Peyer's patch (tissue), 4 donors: ENCODE measurements around the gene PLXNA1. TPM values are rescaled to one million over a fixed set of nuclear protein-coding genes. Genes with fewer than 3 reads are reported as not detected.

Source experiments
- DNase-seq, 3 donors: peaks; one replicate each; pipeline ENCODE4 v3.0.0-alpha.2; 2017 to 2019
- H3K27ac ChIP-seq, 4 donors: fragments of 200-600 bp; sonication (generic); one replicate each; pipeline ENCODE4 v1.5.1; 2016 to 2019
- H3K27me3 ChIP-seq, 2 donors: fragments of 200-600 bp; sonication (generic); one replicate each; pipeline ENCODE4 v1.5.1; 2019
- H3K36me3 ChIP-seq, 3 donors: fragments of 200-600 bp; sonication (generic); one replicate each; pipeline ENCODE4 v1.5.1; 2016 to 2019
- H3K4me1 ChIP-seq, 4 donors: fragments of 200-600 bp; sonication (generic); one replicate each; pipeline ENCODE4 v1.5.1; 2016 to 2019
- H3K4me3 ChIP-seq, 4 donors: fragments of 200-600 bp; sonication (generic); 1 replicate in 3 of 4; 2 replicates in 1 of 4; pipeline ENCODE4 v1.5.1; 2016 to 2019; ENCODE audit warnings: mild to moderate bottlenecking in 1 of 4
- H3K9me3 ChIP-seq, 4 donors: fragments of 200-600 bp; sonication (generic); one replicate each; pipeline ENCODE4 v1.5.1; 2016 to 2019; ENCODE audit warnings: mild to moderate bottlenecking in 1 of 4
- POLR2A ChIP-seq, 2 donors: fragments of 450-650 bp; IDR thresholded peaks; one replicate each; pipeline ENCODE4 v1.5.1; 2017; ENCODE audit warnings: antibody characterized with exemption in 2 of 2, mild to moderate bottlenecking in 2 of 2, moderate library complexity in 2 of 2
- total RNA-seq, 4 donors: library from RNA; depleted of rRNA; stranded (reverse); fragments of >200 nt; gene quantifications; one replicate each; pipeline ENCODE4 v1.1.0, GENCODE V29; 2016
- TF ChIP-seq, protein P1 (sequence below), 6 experiments: fragments of 450-650 bp in 4 of 6; fragments of 200-600 bp in 2 of 6; sonication (generic) in 1 of 6; IDR thresholded peaks; one replicate each; pipeline ENCODE4 v1.5.1; 2017 to 2019; ENCODE audit warnings: antibody characterized with exemption in 6 of 6, mild to moderate bottlenecking in 3 of 6, moderate library complexity in 1 of 6

PLXNA1 gene
- 10 to 100 TPM; 30.1 to 54.5 (median 44.6) TPM for total RNA-seq

DNA sequence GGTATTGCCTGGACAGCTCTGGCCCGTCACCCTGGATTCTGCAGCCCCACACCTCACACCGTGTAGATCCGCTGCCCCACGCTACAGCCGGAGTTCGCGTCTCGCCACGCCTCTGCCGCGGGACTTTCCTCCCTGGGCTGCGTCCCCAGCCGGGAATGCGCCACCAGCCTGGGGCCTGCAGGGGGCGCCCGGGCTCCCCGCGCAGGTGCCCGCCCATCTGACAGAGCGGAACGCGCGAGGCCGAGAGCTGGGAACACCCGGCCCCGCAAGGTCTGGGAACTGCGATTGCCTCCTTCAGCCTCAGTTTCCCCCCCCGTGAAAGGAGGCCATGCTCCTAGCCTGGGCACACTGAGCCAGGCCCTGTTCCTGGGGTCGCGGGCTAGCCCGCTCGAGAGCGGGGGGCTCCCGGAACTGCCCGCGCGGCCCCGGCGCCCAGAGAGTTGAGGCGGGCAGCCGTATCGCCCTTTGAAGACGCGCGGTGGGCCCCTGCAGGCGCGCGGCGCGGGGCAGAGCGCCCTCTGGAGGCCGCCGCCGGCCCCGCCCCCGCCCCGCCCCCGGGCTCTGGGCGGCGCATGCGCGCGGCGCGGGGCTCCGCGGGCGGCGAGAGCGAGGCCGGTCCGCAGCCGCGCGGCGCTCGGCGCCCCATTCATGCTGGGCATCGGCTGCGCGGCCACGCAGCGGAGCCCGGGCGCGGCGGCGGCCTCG lies at the start of gene PLXNA1:
Gene PLXNA1 (plus strand): TSS at position 645 of the 705 bp plus-strand sequence. CDS start 5,479 bp downstream, outside the sequence.
- peak; percentile 82 to 94 (median 89) for DNase-seq
- Histone ChIP-seq H3K27ac (peak within 1 kb of the TSS; percentile 87 to 91 (median 88)), H3K4me1 (peaks cover 0 to 35% (median 8%) of the 10 kb centered on the region in 4 donors), H3K27me3 (no peaks in the 10 kb centered on the region), H3K9me3 (no peaks in the 10 kb centered on the region), H3K4me3 (peak within 1 kb of the TSS; percentile 60 to 85 (median 68)), H3K36me3 (no peaks in the 10 kb centered on the region)
- TF ChIP-seq, protein P1, sequence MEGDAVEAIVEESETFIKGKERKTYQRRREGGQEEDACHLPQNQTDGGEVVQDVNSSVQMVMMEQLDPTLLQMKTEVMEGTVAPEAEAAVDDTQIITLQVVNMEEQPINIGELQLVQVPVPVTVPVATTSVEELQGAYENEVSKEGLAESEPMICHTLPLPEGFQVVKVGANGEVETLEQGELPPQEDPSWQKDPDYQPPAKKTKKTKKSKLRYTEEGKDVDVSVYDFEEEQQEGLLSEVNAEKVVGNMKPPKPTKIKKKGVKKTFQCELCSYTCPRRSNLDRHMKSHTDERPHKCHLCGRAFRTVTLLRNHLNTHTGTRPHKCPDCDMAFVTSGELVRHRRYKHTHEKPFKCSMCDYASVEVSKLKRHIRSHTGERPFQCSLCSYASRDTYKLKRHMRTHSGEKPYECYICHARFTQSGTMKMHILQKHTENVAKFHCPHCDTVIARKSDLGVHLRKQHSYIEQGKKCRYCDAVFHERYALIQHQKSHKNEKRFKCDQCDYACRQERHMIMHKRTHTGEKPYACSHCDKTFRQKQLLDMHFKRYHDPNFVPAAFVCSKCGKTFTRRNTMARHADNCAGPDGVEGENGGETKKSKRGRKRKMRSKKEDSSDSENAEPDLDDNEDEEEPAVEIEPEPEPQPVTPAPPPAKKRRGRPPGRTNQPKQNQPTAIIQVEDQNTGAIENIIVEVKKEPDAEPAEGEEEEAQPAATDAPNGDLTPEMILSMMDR (IDR thresholded peaks at IDR 0.05): peak; percentile 82 to 99 (median 96)
- peak in 1 of 2 donors; percentile 14 for TF ChIP-seq POLR2A (IDR thresholded peaks at IDR 0.05)

GRCh38 chr3:126934031-126934531 lies 48.8 kb upstream of the PLXNA1 start:
- Histone ChIP-seq H3K27ac (no peak overlapping the region), H3K36me3 (no peaks in the 10 kb centered on the region), H3K27me3 (no peaks in the 10 kb centered on the region), H3K9me3 (no peaks in the 10 kb centered on the region), H3K4me3 (no peak overlapping the region), H3K4me1 (peaks cover 0 to 6% (median 0%) of the 10 kb centered on the region in 4 donors)
- no peak for DNase-seq
- TF ChIP-seq, protein P1 (IDR thresholded peaks at IDR 0.05): no peak
- no peak for TF ChIP-seq POLR2A (IDR thresholded peaks at IDR 0.05)

DNA sequence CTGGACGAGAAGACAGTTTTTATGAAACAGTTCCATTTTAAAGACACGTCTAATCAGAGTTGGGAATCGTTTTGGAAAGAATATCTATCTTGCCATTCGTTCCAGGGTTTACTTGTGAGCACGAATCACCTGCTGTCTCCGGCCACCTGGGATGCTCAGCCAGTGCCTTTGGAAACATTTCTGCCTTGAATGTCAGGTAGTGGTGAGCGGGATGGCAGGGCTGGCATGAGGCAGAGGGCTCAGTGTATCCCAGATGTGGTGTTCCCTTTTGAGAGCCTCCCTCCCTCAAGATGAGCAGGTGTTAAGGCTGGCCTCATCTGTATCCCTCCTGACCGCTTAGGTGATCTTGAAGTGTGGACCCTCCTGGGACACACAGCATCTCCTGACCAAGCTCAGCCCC lies 47.9 kb upstream of the PLXNA1 start:
- Histone ChIP-seq H3K27ac (no peak overlapping the region), H3K9me3 (no peaks in the 10 kb centered on the region), H3K4me3 (no peak overlapping the region), H3K4me1 (peaks cover 0 to 9% (median 0%) of the 10 kb centered on the region in 4 donors), H3K36me3 (no peaks in the 10 kb centered on the region), H3K27me3 (no peaks in the 10 kb centered on the region)
- no peak for DNase-seq
- TF ChIP-seq, protein P1 (IDR thresholded peaks at IDR 0.05): no peak
- no peak for TF ChIP-seq POLR2A (IDR thresholded peaks at IDR 0.05)

DNA sequence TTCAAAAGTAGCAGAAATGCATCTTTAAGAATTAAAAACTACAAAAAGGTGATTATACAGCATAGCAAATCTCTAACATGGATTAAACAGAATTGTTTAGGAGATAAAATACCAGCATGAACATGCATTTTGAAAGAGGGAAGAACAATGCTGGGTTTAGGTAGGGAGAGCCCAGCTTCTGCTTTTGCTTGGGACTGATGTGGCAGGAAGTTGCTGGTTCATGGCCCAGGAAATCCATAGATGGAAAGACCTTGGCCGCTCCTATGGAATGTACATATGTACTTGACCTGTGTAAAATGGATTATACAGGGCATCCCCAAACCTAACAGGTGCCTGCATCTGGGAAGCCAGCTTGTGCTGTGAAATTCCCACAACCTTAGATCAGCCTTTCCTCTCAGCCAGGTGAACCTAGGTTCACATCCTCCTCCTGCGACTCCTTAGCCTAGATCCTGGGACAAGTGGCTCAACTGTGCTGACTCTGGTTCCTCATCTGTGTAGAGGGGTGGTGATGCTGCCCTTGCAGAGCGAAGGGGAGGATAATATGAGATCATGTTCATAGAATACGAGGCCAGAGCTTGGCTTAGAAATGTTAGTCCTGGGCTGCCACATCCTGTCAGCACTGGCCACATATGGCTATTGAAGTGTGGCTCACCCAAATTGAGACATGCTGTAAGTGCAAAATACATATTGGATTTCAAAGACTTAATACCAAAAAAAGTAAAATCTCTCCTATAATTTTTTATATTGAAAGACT lies 47.0 kb upstream of the PLXNA1 start:
- H3K4me1 ChIP-seq: peaks cover 0 to 9% (median 0%) of the 10 kb centered on the region in 4 donors
- no peak overlapping the region for H3K4me3 ChIP-seq
- H3K27ac ChIP-seq: no peak overlapping the region
- H3K9me3 ChIP-seq: no peaks in the 10 kb centered on the region
- TF ChIP-seq, protein P1 (IDR thresholded peaks at IDR 0.05): no peak
- no peak for DNase-seq
- H3K27me3 ChIP-seq: no peaks in the 10 kb centered on the region
- H3K36me3 ChIP-seq: no peaks in the 10 kb centered on the region

GRCh38 chr3:126936853-126937425 lies 46.0 kb upstream of the PLXNA1 start:
- no peaks in the 10 kb centered on the region for H3K9me3 ChIP-seq
- peaks cover 0 to 9% (median 0%) of the 10 kb centered on the region in 4 donors for H3K4me1 ChIP-seq
- H3K36me3 ChIP-seq: no peaks in the 10 kb centered on the region
- H3K27me3 ChIP-seq: no peaks in the 10 kb centered on the region
- TF ChIP-seq, protein P1 (IDR thresholded peaks at IDR 0.05): no peak
- TF ChIP-seq POLR2A (IDR thresholded peaks at IDR 0.05): no peak
- no peak for DNase-seq
- H3K27ac ChIP-seq: no peak overlapping the region
- no peak overlapping the region for H3K4me3 ChIP-seq
